Prostate gland (tissue), 2 donors: ENCODE results near the gene UBR3. TPM values are rescaled to one million over a fixed set of nuclear protein-coding genes. Genes with fewer than 3 reads are reported as not detected.
A peak's percentile ranks its signal among the peaks of the same experiment; 100 is the strongest.

Experiments used
- DNase-seq: peaks from one replicate; pipeline ENCODE4 v3.0.0-alpha.2; 2019; ENCODE audit warnings: low spot score
- H3K27ac ChIP-seq, 2 donors: fragments of 200-600 bp; sonication (generic); 2 replicates each; pipeline ENCODE4 v1.5.1; 2017 to 2019
- H3K27me3 ChIP-seq: fragments of 200-600 bp; sonication (generic); replicated peaks from 2 replicates; pipeline ENCODE4 v1.5.1; 2019; ENCODE audit not compliant: insufficient read depth
- H3K36me3 ChIP-seq, 2 donors: fragments of 200-600 bp; sonication (generic); 1 replicate in 1 of 2; 2 replicates in 1 of 2; pipeline versions ENCODE4 v1.5.1 to v1.8.1; 2017 to 2019
- H3K4me1 ChIP-seq: fragments of 200-600 bp; sonication (generic); replicated peaks from 2 replicates; pipeline ENCODE4 v1.5.1; 2019
- H3K4me3 ChIP-seq, 2 donors: fragments of 200-600 bp; sonication (generic); 2 replicates each; pipeline ENCODE4 v1.5.1; 2017 to 2019
- H3K9me3 ChIP-seq: fragments of 200-600 bp; sonication (generic); 2 replicates; pipeline ENCODE4 v1.5.1; 2017
- POLR2A ChIP-seq: fragments of 450-650 bp; IDR thresholded peaks from one replicate; pipeline ENCODE4 v1.6.1; 2016; ENCODE audit warnings: antibody characterized with exemption, mild to moderate bottlenecking
- POLR2AphosphoS5 ChIP-seq: sonication (generic); formaldehyde crosslinking; IDR thresholded peaks from one replicate; pipeline ENCODE4 v1.6.1; 2017; ENCODE audit warnings: antibody characterized with exemption
- WGBS: methylation state at CpG from one replicate; pipeline ENCODE4 v1.1.5; 2018; 5-methylcytosine and 5-hydroxymethylcytosine counted together
- intact Hi-C: fragments of 100-400 bp; cut with DNase I; formaldehyde crosslinking; loops from one replicate; pipeline ENCODE4 v1.14.2; 2022
- total RNA-seq, 2 donors: library from RNA; depleted of rRNA; stranded (reverse); fragments of >200 nt; gene quantifications; one replicate each; pipeline ENCODE4 v1.1.0, GENCODE V29; 2016
- TF ChIP-seq, protein P1 (sequence below), 4 experiments: fragments of 200-600 bp in 2 of 4; fragments of 450-650 bp in 2 of 4; sonication (generic) in 2 of 4; IDR thresholded peaks; 1 replicate in 3 of 4; 2 replicates in 1 of 4; pipeline ENCODE4 v1.5.1; 2016 to 2019; ENCODE audit warnings: antibody characterized with exemption in 4 of 4, mild to moderate bottlenecking in 2 of 4, moderate library complexity in 2 of 4

The UBR3 gene
- total RNA-seq, 2 donors from 2014 or later, result 41.1 to 89.9 TPM

DNA sequence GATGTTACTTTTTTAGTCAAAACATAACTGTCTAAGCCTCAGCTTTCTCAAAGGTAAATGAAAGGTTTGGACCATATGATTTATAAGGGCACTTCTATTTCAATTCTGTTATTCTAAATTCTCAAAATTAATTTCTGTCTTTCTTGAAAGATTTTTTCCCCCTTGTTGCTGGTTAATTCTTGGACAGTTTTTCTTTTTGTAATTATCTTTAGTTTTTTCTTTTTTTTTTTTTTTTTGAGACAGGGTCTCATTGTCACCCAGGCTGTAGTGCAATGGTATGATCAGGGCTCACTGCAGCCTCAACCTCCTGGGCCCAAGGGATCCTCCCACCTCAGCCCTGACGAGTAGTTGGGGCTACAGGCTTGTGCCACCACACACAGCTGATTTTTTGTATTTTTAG is 229.6 kb downstream of the UBR3 start:
- no peaks in the 10 kb centered on the region for H3K9me3 ChIP-seq
- H3K36me3 ChIP-seq, result no peaks in the 10 kb centered on the region
- DNase-seq, result no peak
- 63% methylated on average over 1 of the region's 1 CpG for WGBS
- no peak overlapping the region for H3K27ac ChIP-seq
- intact Hi-C loops, result no loop called here
- no peak for TF ChIP-seq POLR2AphosphoS5
- TF ChIP-seq, protein P1, sequence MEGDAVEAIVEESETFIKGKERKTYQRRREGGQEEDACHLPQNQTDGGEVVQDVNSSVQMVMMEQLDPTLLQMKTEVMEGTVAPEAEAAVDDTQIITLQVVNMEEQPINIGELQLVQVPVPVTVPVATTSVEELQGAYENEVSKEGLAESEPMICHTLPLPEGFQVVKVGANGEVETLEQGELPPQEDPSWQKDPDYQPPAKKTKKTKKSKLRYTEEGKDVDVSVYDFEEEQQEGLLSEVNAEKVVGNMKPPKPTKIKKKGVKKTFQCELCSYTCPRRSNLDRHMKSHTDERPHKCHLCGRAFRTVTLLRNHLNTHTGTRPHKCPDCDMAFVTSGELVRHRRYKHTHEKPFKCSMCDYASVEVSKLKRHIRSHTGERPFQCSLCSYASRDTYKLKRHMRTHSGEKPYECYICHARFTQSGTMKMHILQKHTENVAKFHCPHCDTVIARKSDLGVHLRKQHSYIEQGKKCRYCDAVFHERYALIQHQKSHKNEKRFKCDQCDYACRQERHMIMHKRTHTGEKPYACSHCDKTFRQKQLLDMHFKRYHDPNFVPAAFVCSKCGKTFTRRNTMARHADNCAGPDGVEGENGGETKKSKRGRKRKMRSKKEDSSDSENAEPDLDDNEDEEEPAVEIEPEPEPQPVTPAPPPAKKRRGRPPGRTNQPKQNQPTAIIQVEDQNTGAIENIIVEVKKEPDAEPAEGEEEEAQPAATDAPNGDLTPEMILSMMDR (IDR thresholded peaks at IDR 0.05), result no peak
- TF ChIP-seq POLR2A, result no peak
- no peak overlapping the region for H3K4me3 ChIP-seq
- no peaks in the 10 kb centered on the region for H3K4me1 ChIP-seq
- H3K27me3 ChIP-seq, result no peaks in the 10 kb centered on the region

DNA sequence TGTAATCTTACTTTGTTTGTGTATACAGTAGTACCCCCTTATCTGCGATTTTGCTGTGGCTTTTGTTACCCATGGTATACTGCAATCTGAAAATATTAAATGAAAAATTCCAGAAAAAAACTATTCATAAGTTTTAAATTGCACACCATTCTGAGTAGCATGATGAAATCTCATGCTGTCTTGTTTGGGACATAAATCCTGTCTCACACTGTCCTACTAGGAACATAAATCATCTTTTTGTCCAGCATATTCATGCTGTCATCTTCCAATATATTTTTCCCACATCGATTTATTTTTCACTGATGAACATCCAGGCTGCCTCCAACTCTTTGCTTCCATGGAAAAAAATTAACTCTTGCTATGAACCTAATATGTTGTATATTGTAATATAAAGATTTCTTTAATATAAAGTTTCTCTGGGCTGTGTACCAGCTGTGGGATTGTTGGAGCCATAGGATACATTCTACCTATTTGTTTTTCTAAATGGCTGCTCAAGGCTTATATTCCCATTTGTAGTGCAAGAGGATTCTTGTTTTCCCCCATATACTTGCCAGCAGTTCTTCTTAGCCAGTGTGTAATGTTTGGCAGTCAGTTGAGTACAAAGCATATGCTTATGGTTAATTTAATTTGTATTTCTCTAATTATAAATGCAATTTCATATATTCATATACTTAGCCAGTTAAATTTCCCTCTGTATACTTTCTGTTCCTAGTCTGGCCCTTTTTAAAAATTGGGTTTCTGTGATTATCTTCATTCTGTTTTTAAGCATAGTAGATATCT is 236.4 kb downstream of the UBR3 start:
- intact Hi-C loops, result no loop called here
- no peak for DNase-seq
- H3K9me3 ChIP-seq, result no peaks in the 10 kb centered on the region
- no peaks in the 10 kb centered on the region for H3K4me1 ChIP-seq
- H3K36me3 ChIP-seq, result no peaks in the 10 kb centered on the region
- TF ChIP-seq, protein P1 (IDR thresholded peaks at IDR 0.05), result no peak
- TF ChIP-seq POLR2A, result no peak
- no peak for TF ChIP-seq POLR2AphosphoS5
- WGBS, result 93% methylated on average over 2 of the region's 2 CpGs
- no peaks in the 10 kb centered on the region for H3K27me3 ChIP-seq
- no peak overlapping the region for H3K27ac ChIP-seq
- no peak overlapping the region for H3K4me3 ChIP-seq

DNA sequence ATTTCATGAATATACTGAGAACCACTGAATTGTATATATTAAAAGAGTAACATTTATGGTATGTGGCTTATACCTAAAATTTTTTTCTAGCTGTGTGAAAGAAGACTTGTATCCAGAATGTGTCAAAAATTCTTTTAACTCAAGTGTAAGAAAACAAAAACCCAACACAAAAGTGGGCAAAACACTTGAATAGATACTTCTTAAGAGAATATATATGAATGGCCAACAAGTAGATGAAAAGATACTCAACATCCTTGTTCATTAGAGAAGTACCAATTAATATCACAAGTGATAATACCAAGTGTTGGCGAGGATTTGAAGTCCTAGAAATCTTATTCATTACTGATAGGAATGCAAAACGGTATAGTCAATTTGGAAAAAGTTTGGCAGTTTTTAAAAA is 243.5 kb downstream of the UBR3 start:
- H3K27ac ChIP-seq, result no peak overlapping the region
- no peak overlapping the region for H3K4me3 ChIP-seq
- TF ChIP-seq POLR2AphosphoS5, result no peak
- TF ChIP-seq POLR2A, result no peak
- TF ChIP-seq, protein P1 (IDR thresholded peaks at IDR 0.05), result no peak
- no peaks in the 10 kb centered on the region for H3K4me1 ChIP-seq
- WGBS, result 96% methylated on average over 2 of the region's 2 CpGs
- intact Hi-C loops, result no loop called here
- no peaks in the 10 kb centered on the region for H3K36me3 ChIP-seq
- H3K27me3 ChIP-seq, result no peaks in the 10 kb centered on the region
- no peak for DNase-seq
- H3K9me3 ChIP-seq, result no peaks in the 10 kb centered on the region

DNA sequence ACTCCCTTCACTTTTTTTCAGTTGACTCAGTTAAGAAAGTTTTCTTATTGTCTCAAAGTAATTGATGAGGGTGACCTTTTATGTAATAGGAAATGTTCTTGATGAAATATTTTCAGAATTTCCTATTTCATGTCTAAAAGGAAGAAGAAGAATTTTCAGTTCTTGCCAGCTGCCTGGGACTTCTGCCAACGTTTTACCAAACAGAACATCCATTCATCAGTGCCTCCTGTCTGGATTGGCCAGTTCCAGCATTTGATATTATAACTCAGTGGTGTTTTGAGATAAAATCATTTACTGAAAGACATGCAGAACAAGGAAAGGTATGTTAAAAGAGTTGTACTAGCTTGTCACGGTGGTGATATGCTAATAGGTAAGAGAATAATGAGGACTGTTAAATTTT is 246.0 kb downstream of the UBR3 start:
- 10% methylated on average over 2 of the region's 2 CpGs for WGBS
- Histone ChIP-seq H3K36me3 (no peaks in the 10 kb centered on the region), H3K27me3 (no peaks in the 10 kb centered on the region), H3K9me3 (no peaks in the 10 kb centered on the region), H3K4me1 (no peaks in the 10 kb centered on the region), H3K27ac (peak overlapping the region in 1 of 2 donors; percentile 13), H3K4me3 (no peak overlapping the region)
- TF ChIP-seq POLR2A (no peak), POLR2AphosphoS5 (peak; percentile 83)
- intact Hi-C loops, result no loop called here
- peak; percentile 80 for DNase-seq

DNA sequence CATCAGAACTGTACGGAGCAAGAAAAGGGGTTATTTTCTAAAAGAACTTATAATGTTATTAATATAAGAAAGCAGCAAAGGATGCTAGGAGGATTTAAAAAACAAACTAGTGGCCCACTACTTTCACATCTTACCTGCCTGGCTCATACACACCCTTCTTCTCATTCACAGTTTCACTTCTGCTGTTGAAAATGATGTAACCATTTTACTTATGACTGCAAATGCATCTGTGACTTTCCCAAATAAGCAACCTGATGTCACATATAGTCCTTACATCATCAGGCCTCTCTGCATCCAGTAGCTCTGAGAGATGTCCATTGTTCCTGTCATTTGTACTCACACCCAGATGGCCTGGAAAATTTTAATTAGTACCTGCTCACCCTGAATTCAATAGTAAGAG is 248.9 kb downstream of the UBR3 start:
- TF ChIP-seq, protein P1 (IDR thresholded peaks at IDR 0.05), result no peak
- TF ChIP-seq POLR2A (no peak), POLR2AphosphoS5 (no peak)
- no peak for DNase-seq
- no peaks in the 10 kb centered on the region for H3K4me1 ChIP-seq
- no peaks in the 10 kb centered on the region for H3K27me3 ChIP-seq
- no peak overlapping the region for H3K27ac ChIP-seq
- H3K9me3 ChIP-seq, result no peaks in the 10 kb centered on the region
- intact Hi-C loops, result no loop called here
- H3K36me3 ChIP-seq, result no peaks in the 10 kb centered on the region
- no peak overlapping the region for H3K4me3 ChIP-seq
- WGBS, result 97% methylated on average over 1 of the region's 1 CpG
